WERI-Rb-1 (cell line): ENCODE results near the gene SLC35B2.
A peak's percentile ranks its signal among the peaks of the same experiment; 100 is the strongest.

ENCODE experiments used
- DNase-seq: peaks from one replicate; pipeline ENCODE4 v3.0.0-alpha.2; 2020
- H3K27ac ChIP-seq: fragments of 250-450 bp; sonication (Bioruptor Pico); 2 replicates; pipeline ENCODE4 v1.5.1; 2020; ENCODE audit warnings: mild to moderate bottlenecking, moderate library complexity
- H3K27me3 ChIP-seq: fragments of 250-450 bp; sonication (Bioruptor Pico); 2 replicates; pipeline ENCODE4 v1.5.1; 2021; ENCODE audit warnings: mild to moderate bottlenecking, low read depth, moderate library complexity; ENCODE audit not compliant: insufficient read depth, severe bottlenecking
- H3K36me3 ChIP-seq: fragments of 250-450 bp; sonication (Bioruptor Pico); 2 replicates; pipeline ENCODE4 v1.5.1; 2020; ENCODE audit warnings: mild to moderate bottlenecking, moderate library complexity
- H3K4me3 ChIP-seq: 2 replicates; pipeline ENCODE4 v1.5.1; 2011; ENCODE audit warnings: low read depth, mild to moderate bottlenecking, control low read depth, low read length
- H3K9me3 ChIP-seq: fragments of 250-450 bp; sonication (Bioruptor Pico); 2 replicates; pipeline ENCODE4 v1.5.1; 2021; ENCODE audit warnings: mild to moderate bottlenecking, moderate library complexity; ENCODE audit not compliant: severe bottlenecking
- CTCF ChIP-seq: IDR thresholded peaks from 2 replicates; pipeline ENCODE4 v1.5.1; 2011; ENCODE audit warnings: low read depth, mild to moderate bottlenecking, control low read depth, inconsistent platforms, low read length

Gene SLC35B2

DNA sequence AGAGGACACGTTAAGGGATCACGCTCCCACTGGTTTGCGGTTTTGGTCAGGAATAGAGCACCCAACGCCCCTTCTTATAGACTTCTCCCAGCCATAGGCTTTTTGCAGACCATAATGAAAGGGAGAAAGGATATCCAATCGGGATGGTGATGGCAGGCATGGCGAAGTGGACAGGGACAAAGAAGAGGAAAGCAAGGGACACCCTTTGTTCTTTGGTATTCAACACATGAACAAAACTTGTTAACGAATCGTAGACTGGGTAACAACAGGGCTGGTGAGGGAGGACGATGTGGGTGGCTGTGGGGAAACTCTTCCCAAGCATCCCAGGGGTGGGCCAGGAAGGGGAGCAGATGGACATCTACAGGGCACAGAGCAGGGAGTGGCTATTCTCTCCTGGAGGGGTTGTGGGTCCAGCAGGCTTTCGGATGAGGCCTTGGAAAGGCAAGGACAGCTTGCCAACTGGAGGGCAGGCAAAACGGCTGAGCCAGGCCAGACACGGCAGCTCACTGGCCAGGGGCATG, 11.9 kb downstream of the SLC35B2 start:
- peak; percentile 13 for DNase-seq
- no peak for TF ChIP-seq CTCF
- Histone ChIP-seq H3K27ac (peak overlapping the region; percentile 91), H3K36me3 (peaks cover 35% of the 10 kb centered on the region), H3K4me3 (peak overlapping the region; percentile 91), H3K27me3 (no peaks in the 10 kb centered on the region), H3K9me3 (no peaks in the 10 kb centered on the region)

DNA sequence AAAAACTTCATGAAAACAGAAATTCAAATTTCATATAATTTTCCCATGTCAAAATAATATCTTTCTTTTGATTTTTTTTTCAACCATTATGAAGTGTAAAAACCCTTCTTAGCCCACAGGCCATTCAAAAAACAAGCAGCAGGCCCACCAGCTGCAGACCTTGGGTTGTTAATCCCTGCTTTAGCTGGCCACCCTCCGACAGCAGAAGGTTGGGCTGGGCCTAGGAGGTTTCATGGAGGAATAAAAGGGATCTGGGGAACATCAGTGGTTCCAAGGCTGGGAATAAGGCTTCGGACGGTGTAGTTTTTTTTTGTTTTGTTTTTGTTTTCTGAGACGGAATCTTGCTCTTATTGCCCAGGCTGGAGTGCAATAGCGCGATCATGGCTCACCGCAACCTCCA, 14.0 kb downstream of the SLC35B2 start:
- Histone ChIP-seq H3K27ac (peak overlapping the region; percentile 78), H3K9me3 (no peaks in the 10 kb centered on the region), H3K27me3 (no peaks in the 10 kb centered on the region), H3K4me3 (no peak overlapping the region), H3K36me3 (peaks cover 14% of the 10 kb centered on the region)
- peak; percentile 91 for DNase-seq
- no peak for TF ChIP-seq CTCF

DNA sequence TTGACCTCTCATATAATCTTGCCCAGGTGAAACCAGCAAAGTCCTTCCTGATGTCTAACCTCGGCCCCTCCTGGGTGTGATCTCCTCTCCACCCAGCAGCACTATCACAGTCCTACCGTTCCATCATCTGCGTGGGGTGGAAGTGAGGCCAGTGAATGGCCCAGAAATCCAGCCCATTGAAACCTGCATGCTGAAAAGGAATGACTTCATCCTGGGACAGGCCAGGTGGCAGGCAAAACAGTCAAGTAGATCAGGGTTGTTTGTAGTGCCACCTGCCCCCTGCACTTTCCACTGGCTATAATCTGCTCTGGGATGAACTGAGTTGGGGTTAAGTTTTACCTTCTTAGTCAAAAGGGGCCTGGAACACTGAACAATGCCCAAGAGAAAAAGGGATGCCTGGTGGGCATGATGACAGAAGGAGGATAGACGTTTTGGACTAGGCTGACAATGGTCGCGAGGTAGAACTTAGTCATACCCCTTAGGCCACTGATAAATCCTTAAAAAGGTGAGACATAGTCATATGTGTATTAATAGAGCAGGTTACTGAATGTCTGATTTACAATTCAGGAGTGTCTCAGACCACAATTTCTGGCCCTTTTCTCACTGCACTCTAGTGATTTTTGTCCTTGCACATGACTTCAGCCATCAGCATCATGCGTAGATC, 18.5 kb downstream of the SLC35B2 start:
- Histone ChIP-seq H3K4me3 (no peak overlapping the region), H3K9me3 (no peaks in the 10 kb centered on the region), H3K27ac (peak overlapping the region; percentile 91), H3K27me3 (no peaks in the 10 kb centered on the region), H3K36me3 (peaks cover 22% of the 10 kb centered on the region)
- DNase-seq: peak; percentile 72
- TF ChIP-seq CTCF: no peak

GRCh38 chr6:44237813-44238433, 19.4 kb downstream of the SLC35B2 start:
- peak; percentile 91 for DNase-seq
- TF ChIP-seq CTCF: peak; percentile 100
- Histone ChIP-seq H3K27me3 (no peaks in the 10 kb centered on the region), H3K9me3 (no peaks in the 10 kb centered on the region), H3K27ac (peak overlapping the region; percentile 91), H3K36me3 (peaks cover 31% of the 10 kb centered on the region), H3K4me3 (peak overlapping the region; percentile 50)

DNA sequence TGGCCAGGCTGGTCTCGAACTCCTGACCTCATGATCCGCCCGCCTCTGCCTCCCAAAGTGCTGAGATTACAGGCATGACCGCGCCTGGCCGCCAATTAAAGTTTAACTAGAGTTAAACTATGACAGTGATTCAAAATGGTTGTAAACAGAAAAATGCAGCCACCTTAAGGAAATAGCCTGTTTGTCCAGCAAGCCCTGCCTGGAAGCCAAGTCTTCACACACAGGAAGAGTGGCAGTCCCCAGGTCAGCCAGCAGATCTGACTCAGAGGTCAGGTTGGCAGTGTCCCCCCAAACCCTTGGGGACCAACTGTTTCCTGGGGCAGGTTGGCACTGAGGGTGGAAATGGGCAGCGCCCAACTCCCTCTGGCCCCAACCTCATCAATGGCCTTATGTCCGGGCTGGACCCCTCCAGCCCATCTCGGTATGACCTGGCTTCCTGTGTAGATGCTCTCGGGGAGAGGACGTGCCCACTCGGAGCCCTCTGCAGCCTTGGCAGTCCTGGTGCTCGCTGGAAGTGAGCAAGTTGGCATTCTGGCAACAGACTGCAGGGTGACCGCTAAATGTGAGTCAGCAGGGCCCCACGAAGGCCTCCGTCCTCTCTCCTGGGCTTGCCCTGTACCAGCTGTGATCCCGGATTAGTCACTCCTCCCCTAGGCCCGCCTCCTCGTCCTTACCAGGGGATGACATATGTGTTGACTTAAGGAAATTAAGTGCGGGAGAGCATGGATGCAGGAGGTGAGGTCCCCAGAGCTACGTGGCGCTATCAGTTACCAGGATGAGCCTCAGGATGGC, 20.1 kb downstream of the SLC35B2 start:
- Histone ChIP-seq H3K27me3 (no peaks in the 10 kb centered on the region), H3K9me3 (no peaks in the 10 kb centered on the region), H3K4me3 (peak overlapping the region; percentile 50), H3K36me3 (peaks cover 38% of the 10 kb centered on the region), H3K27ac (peak overlapping the region; percentile 91)
- DNase-seq: peak; percentile 99
- TF ChIP-seq CTCF: no peak
